Loucy (cell line): ENCODE measurements around the gene RND1.

Source experiments
- H2AFZ ChIP-seq: fragments of 200-600 bp; sonication (generic); 2 replicates; pipeline ENCODE4 v1.6.0; 2016; ENCODE audit warnings: antibody characterized with exemption, mild to moderate bottlenecking, low read length, moderate library complexity
- H3F3A ChIP-seq: fragments of 200-600 bp; 2 replicates; pipeline ENCODE4 v1.6.0; 2016; ENCODE audit warnings: antibody characterized with exemption, low read depth, mild to moderate bottlenecking
- H3K27me3 ChIP-seq: fragments of 200-600 bp; sonication (generic); 2 replicates; pipeline ENCODE4 v1.6.1; 2014; ENCODE audit warnings: low read length, mild to moderate bottlenecking; ENCODE audit not compliant: insufficient read depth, poor library complexity, severe bottlenecking
- H3K36me3 ChIP-seq: fragments of 200-600 bp; sonication (generic); 2 replicates; pipeline ENCODE4 v1.6.1; 2016; ENCODE audit warnings: low read length; ENCODE audit not compliant: insufficient read depth
- H3K4me1 ChIP-seq: fragments of 200-600 bp; sonication (generic); 2 replicates; pipeline ENCODE4 v1.5.1; 2014; ENCODE audit warnings: low read length, mild to moderate bottlenecking; ENCODE audit not compliant: insufficient read depth, poor library complexity, severe bottlenecking
- H3K4me2 ChIP-seq: fragments of 200-600 bp; sonication (generic); 2 replicates; pipeline ENCODE4 v1.6.0; 2014; ENCODE audit warnings: antibody characterized with exemption, low read length, low read depth, mild to moderate bottlenecking; ENCODE audit not compliant: poor library complexity, severe bottlenecking
- H3K4me3 ChIP-seq: fragments of 200-600 bp; sonication (generic); 2 replicates; pipeline ENCODE4 v1.5.1; 2014; ENCODE audit warnings: low read length, mild to moderate bottlenecking, mixed read lengths; ENCODE audit not compliant: poor library complexity, severe bottlenecking
- H3K79me2 ChIP-seq: fragments of 200-600 bp; sonication (generic); 2 replicates; pipeline ENCODE4 v1.6.1; 2014; ENCODE audit warnings: low read length; ENCODE audit not compliant: insufficient read depth
- H3K9ac ChIP-seq: fragments of 200-600 bp; sonication (generic); 2 replicates; pipeline ENCODE4 v1.6.0; 2014; ENCODE audit warnings: mild to moderate bottlenecking, low read depth, low read length, moderate library complexity; ENCODE audit not compliant: poor library complexity, severe bottlenecking
- H3K9me2 ChIP-seq: fragments of 200-600 bp; sonication (generic); replicated peaks from 2 replicates; pipeline ENCODE4 v1.6.1; 2016; ENCODE audit warnings: low read depth, low read length, mixed read lengths
- H3K9me3 ChIP-seq: fragments of 200-600 bp; sonication (generic); 2 replicates; pipeline ENCODE4 v1.6.1; 2014; ENCODE audit warnings: mild to moderate bottlenecking, antibody characterized with exemption, low read length, low read depth; ENCODE audit not compliant: insufficient read depth
- H4K20me1 ChIP-seq: fragments of 200-600 bp; sonication (generic); 2 replicates; pipeline ENCODE4 v1.6.0; 2014; ENCODE audit warnings: antibody characterized with exemption, low read length, mild to moderate bottlenecking; ENCODE audit not compliant: insufficient read depth, poor library complexity, severe bottlenecking
- CTCF ChIP-seq: fragments of 200-600 bp; sonication (generic); conservative IDR thresholded peaks from 2 replicates; pipeline ENCODE4 v1.5.1; 2014; ENCODE audit warnings: mild to moderate bottlenecking, antibody characterized with exemption, low read length
- EZH2phosphoT487 ChIP-seq: fragments of 200-600 bp; IDR thresholded peaks from 2 replicates; pipeline ENCODE4 v1.6.1; 2018; ENCODE audit warnings: antibody characterized with exemption, mild to moderate bottlenecking, moderate library complexity, borderline replicate concordance

Gene RND1

GRCh38 chr12:48810903-48811431 lies 54.7 kb downstream of the RND1 start:
- TF ChIP-seq EZH2phosphoT487 = no peak
- TF ChIP-seq CTCF = no peak
- no peaks in the 10 kb centered on the region for H3K9me3 ChIP-seq
- no peaks in the 10 kb centered on the region for H3K9me2 ChIP-seq
- H3K27me3 ChIP-seq = no peaks in the 10 kb centered on the region
- H3K4me1 ChIP-seq = peaks cover 2% of the 10 kb centered on the region
- no peak overlapping the region for H3K4me3 ChIP-seq
- H3K36me3 ChIP-seq = no peaks in the 10 kb centered on the region
- no peak overlapping the region for H3K9ac ChIP-seq
- H4K20me1 ChIP-seq = no peaks in the 10 kb centered on the region
- H2AFZ ChIP-seq = no peak overlapping the region
- H3K4me2 ChIP-seq = no peak overlapping the region
- H3K79me2 ChIP-seq = peaks cover 2% of the 10 kb centered on the region; the same call in 1 of the 2 replicates
- H3F3A ChIP-seq = no peaks in the 10 kb centered on the region; the same call in 1 of the 2 replicates

- TF ChIP-seq EZH2phosphoT487 = no peak
- TF ChIP-seq CTCF = no peak
These were observed 57.7 kb downstream of the RND1 start for GRCh38 chr12:48807981-48808380.

More at GRCh38 chr12:48807981-48808380, 57.7 kb downstream of the RND1 start:
- H3K4me1 ChIP-seq = no peaks in the 10 kb centered on the region
- no peaks in the 10 kb centered on the region for H3K27me3 ChIP-seq
- no peaks in the 10 kb centered on the region for H4K20me1 ChIP-seq
- no peaks in the 10 kb centered on the region for H3K36me3 ChIP-seq
- no peak overlapping the region for H3K4me3 ChIP-seq
- no peak overlapping the region for H3K9ac ChIP-seq
- H3K9me2 ChIP-seq = no peaks in the 10 kb centered on the region
- no peaks in the 10 kb centered on the region for H3K79me2 ChIP-seq
- H3K9me3 ChIP-seq = no peaks in the 10 kb centered on the region
- no peaks in the 10 kb centered on the region for H3F3A ChIP-seq
- H2AFZ ChIP-seq = no peak overlapping the region
- H3K4me2 ChIP-seq = no peak overlapping the region
